HG03457 (cell line): ENCODE measurements around the gene GALNS.
"Not testable (repeated sequence)": the region's sequence is repeated elsewhere in the genome, so short reads cannot be mapped to it uniquely, and the experiment has no call there.

Experiments
- ATAC-seq: cut with Tn5 transposase; IDR thresholded peaks from one replicate; pipeline ENCODE4 v1.9.1; 2021; ENCODE audit warnings: moderate number of reproducible peaks; ENCODE audit not compliant: unreplicated experiment

GALNS gene

DNA sequence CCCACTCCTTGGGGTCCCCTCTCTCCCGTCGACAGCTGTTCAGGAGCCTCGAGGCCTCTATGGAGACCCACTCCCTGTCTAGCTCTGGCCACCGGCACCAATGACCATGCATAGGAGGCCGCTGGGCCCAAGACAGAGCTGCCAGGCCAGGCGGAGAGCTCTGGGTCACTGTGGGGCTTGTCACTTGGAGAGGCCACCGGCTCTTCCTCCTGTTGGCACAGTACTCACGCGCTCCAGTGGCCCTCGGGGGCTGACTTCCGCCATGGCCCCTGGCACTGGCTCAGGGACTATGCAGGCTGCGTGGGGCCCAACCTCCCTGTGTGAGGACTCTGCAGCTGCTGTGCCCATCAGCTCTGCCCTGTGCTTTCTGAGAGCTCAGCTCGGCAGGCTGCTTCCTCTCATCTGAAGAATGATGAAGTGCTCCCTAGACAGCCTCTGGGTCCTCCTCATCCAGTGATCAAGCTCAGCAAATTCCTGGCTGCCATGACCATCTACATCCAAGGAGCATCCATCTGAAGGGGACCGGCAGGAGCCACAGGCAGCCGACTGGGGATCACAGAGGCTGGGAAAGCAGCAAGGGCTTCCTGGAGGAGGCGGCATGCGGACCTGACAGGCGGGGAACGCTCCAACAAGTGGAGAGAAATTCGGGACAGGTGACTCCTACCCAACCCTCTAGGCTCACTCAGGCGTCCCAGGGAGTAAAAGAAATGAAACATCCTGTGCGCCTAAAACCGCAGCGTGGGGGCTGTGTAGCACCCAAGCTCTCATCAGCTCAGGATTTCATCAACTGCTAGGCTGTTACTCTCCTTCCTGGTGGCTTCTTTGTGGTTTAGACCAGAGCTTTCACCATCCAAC, 16.8 kb downstream of the GALNS start:
- no peak for ATAC-seq

DNA sequence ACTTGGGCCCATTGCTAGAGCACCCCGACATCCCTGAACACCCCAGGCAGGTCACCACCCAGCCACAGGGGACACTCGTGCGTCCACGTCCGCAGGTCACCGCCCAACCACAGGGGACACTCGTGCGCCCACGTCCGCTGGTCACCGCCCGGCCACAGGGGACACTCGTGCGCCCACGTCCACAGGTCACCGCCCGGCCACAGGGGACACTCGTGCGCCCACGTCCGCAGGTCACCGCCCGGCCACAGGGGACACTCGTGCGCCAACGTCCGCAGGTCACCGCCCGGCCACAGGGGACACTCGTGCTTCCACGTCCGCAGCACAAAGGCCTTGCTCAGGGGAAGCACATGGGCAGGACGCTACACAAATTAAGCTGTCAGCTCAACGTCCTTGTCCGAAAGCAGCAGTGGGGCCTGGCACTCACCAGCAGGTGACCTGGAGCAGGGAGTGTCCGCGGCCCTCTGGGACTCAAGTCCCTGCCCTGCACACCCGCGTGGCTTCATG, 17.7 kb downstream of the GALNS start:
- no peak for ATAC-seq

DNA sequence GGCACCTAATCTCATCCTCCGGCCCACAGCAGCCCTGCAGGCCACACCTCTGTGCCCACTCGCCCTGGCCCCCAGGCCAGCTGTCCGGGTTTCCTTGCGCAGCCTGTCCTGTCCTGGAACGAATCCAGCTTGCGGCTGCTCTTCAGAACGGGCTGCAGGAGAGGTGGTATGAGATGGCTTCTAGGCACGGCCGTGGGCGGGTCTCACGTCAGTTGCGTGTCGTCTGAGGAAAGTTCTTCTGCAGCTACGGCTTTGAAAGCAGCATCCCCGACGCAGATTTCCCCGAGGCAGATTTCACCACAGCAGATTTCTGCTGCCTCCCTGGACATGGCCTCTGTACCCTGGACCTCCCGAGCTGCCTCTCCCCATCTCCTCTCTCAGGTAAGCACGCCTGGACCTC, 18.2 kb downstream of the GALNS start:
- ATAC-seq, result no peak

- ATAC-seq, result no peak
These were observed 18.9 kb downstream of the GALNS start for GRCh38 chr16:88837806-88838205.

- no peak for ATAC-seq
These were observed 20.0 kb downstream of the GALNS start for GRCh38 chr16:88836791-88837190.

GRCh38 chr16:88835818-88836217, 20.9 kb downstream of the GALNS start:
- no peak for ATAC-seq

DNA sequence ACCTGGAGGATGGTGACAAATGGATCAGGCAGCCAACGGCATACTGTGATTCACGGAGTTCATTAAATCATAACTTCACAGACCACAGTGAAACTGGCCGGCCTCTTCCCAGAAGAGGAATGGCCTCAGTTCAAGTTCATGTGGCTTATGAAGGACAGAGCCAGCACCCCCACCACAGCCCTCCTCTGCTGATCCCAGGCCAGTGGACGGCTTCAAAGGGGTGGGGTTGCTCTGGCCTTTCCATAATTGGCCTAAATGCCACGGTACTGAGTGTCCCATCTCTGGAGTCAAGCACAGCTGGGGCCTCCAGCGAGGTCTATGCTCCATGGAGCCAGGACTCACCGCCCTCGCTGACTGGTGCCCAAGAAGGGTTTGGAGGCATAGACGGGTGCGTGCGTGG, 21.4 kb downstream of the GALNS start:
- no peak for ATAC-seq

GRCh38 chr16:88834670-88835069, 22.1 kb downstream of the GALNS start:
- no peak for ATAC-seq

DNA sequence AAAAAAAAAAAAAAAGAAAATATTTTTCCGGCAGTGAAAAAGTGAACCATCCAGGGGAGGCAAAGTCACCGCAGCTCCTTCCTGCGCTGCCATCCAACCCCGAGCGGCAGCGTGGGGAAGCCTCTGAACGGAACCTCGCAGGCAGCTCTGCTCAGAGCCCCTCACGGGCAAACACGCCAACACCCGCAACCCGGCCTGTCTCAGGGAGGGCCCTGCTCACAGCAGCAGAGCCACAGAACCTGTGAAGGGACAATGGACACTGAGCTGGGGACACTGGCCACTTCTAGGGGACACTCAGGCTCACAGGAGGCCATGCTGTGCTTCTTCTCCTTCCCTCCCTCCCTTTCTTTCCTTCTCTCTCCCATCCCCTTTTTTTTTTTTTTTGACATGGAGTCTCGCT, 23.7 kb downstream of the GALNS start:
- no peak for ATAC-seq

DNA sequence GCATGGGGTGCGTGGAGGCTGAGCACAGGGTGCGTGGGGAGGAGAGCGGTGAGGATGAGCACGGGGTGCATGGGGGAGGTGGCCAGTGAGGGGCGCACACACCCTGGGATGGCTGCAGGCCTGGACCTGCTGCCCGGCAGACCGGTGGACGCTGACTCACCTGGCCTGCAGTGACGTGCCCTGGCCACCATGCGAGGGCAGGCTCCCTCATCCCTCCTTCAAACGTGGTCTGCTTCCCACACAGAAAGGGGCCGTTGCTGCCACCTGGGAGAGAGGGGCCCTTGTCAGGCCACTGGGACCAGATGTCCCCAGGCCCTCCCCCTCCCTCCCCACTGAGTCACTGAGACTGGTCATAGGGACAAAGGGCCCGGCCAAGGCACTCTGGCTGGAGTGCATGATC, 24.9 kb downstream of the GALNS start:
- no peak for ATAC-seq

- ATAC-seq, result no peak
These were observed 26.0 kb downstream of the GALNS start for GRCh38 chr16:88830783-88831182.

- no peak for ATAC-seq
These were observed 26.5 kb downstream of the GALNS start for GRCh38 chr16:88830258-88830657.

DNA sequence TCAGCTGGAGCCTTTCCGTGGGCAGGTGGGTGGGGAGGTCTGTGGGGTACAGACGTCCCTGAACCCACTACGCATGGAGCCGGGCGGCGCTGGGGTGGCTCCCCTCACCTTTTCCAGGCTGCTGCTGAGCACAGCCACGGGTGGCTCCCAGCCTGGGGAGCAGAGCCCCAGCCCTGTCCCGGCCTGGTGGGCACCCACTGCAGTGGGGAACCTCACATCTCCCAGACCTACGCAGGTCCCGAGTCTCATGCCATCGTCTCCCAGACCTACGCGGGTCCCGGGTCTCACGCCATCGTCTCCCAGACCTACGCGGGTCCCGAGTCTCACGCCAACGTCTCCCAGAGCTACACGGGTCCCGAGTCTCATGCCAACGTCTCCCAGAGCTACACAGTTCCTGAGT, 28.0 kb downstream of the GALNS start:
- ATAC-seq, result no peak

DNA sequence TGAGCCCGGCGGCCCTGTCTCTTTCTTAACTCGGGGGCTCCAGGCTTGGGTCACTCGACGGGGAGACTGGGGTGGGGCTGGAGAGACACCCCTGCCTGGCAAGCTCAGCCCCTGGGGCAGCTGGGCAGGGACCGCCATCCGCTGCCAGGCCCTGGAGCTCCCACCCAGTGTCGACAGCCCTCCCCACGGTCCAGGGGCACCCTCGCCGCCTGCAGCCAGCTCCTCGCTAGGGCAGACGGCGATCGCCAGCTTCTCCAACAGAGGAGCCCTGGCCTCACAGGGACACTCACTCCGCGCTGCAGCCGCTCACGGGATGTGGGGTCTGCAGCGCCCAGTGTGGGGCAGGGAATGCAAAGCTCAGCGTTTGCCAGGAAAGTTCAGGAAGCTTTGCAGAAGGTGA, 29.0 kb downstream of the GALNS start:
- ATAC-seq, result no peak

GRCh38 chr16:88826070-88826840, 30.5 kb downstream of the GALNS start:
- no peak for ATAC-seq

DNA sequence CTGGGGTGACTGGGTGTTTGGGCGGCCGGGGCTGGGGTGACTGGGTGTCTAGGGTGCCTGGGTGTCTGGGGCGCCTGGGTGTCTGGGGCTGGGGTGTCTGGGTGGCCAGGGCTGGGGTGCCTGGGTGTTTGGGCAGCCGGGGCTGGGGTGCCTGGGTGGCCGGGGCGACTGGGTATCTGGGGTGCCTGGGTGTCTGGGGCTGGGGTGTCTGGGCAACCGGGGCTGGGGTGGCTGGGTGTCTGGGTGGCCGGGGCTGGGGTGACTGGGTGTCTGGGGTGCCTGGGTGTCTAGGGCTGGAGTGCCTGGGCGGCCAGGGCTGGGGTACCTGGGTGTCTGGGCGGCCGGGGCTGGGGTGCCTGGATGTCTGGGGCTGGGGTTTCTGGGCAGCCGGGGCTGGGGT, 31.6 kb downstream of the GALNS start:
- ATAC-seq, result no peak

DNA sequence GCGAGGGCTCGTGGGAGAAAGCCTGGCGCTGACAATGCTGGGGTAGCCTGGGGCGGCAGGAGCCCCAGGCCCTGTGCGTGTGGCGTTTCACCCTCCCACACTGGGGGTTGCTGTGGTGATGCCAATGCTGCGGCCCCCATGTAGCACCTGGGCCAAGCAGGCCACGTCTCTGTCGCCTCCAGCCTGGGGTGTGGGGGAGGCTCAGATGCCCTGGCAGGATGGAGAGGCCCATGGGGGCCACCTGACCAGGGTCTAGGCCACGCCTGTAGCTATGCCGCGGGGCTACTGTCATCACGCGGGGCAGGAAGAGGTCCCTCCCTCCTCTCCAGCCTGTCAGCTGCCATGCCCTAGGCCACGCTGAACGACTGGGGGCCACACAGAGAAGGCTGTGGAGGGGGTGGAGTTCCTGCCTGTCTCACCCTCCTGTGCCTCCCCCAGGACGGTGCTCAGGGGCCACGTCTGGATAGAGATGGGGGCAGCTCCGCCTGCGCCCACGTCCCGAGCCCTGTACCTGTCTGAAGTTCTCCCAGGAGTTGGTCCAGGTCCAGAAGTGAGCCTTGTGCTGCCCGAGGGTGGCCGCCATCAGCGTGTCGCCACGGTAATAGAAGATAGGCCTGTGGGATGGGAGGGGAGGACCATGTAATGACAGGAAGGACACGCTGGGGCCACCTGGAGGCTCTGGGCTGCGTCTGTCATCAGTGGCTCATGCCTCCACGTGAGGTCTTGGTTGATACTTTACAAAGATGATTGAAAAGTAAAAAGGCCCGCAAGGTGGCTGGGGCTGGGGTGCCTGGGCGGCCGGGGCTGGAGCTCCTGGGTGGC, 32.3 kb downstream of the GALNS start:
- no peak for ATAC-seq

- ATAC-seq, result not testable (repeated sequence)
These were observed 33.1 kb downstream of the GALNS start for GRCh38 chr16:88823646-88824045.

- ATAC-seq, result no peak
These were observed 34.3 kb downstream of the GALNS start for GRCh38 chr16:88822281-88823040.

GRCh38 chr16:88821168-88821850, 35.4 kb downstream of the GALNS start:
- no peak for ATAC-seq
